ENCODE results near the gene TNIP3.

DNA sequence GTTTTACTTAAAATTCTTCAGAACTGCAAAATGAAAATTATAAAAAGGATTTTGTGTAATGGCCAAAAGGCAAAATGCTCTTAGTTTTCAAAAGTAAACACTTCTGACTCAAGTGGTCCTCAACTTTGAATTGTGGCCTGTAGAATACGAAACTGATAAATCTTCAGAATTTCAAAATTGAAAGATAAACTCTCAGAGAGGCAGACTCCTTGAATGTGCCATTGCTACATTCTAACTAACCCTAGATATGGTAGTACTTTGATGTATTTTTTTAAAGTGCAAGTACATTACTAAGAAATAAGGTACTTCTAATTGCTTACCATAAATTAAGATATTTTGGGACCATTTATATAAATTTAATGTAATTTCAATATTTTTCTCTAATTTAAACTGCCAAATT lies 44.4 kb downstream of the TNIP3 start:
- TF ChIP-seq ZNF274 (IDR thresholded peaks at IDR 0.05; ENCODE audit: low read depth, low read length) (no peak), YY1 (IDR thresholded peaks at IDR 0.05; ENCODE audit: insufficient read depth, insufficient read length) (no peak)

Data from NT2/D1 (cell line).